Epithelial cell of proximal tubule (primary cell): ENCODE results near the gene MYOM1. TPM values are rescaled to one million over a fixed set of nuclear protein-coding genes. Genes with fewer than 3 reads are reported as not detected.

Experiments used
- DNase-seq: peaks from one replicate; pipeline ENCODE4 v3.0.0-alpha.2; 2011; ENCODE audit warnings: low read depth
- H3K4me3 ChIP-seq: 2 replicates; pipeline ENCODE4 v1.5.1; 2011; ENCODE audit warnings: low read depth, mild to moderate bottlenecking, low read length
- total RNA-seq: library from RNA; depleted of rRNA; stranded (reverse); fragments of >200 nt; gene quantifications from 2 replicates; pipeline ENCODE4 v1.2.3, GENCODE V29; 2015
- TF ChIP-seq, protein P1 (sequence below): conservative IDR thresholded peaks from 2 replicates; pipeline ENCODE4 v1.5.1; 2012; ENCODE audit warnings: low read depth, mild to moderate bottlenecking, low read length

MYOM1 gene
- 0.12 and 0.14 TPM in 2 replicates for total RNA-seq

DNA sequence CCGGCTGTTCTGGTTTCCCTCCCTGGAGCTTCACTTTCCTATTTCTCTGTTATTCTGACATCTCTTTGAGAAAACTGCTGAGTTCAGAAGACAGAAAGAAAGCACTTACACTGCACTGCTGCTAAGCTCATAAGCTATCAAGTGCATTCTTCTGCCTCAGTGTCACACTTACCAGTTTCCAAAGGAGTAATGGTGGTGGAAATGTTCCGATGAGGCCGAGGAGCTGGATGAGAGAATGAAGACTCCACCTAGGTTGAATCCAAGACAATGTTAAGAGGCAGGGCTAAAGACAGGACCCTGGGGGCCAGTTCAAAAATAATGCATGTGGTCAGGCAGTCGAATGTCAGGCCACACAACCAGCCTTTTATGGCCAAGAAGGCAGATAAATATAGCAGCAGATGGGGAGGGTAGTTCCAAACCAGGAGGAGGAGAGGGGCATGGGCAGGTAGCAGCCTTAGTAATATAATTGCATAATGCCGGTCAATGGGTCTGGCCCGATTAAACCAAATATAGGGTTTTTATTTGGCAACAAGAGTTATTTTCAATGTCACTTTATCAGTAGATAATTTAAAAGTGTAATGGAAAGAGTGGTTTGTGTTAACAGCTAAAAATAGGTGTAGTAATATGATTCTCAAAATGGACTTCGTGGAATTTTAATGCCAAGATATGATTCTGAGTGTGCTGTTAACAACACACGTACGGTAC is at the start of gene MYOM1:
TSS of gene MYOM1 (minus strand) at position 338 of the 705 bp plus-strand sequence. CDS start 4,745 bp downstream, outside the sequence.
- TF ChIP-seq, protein P1, sequence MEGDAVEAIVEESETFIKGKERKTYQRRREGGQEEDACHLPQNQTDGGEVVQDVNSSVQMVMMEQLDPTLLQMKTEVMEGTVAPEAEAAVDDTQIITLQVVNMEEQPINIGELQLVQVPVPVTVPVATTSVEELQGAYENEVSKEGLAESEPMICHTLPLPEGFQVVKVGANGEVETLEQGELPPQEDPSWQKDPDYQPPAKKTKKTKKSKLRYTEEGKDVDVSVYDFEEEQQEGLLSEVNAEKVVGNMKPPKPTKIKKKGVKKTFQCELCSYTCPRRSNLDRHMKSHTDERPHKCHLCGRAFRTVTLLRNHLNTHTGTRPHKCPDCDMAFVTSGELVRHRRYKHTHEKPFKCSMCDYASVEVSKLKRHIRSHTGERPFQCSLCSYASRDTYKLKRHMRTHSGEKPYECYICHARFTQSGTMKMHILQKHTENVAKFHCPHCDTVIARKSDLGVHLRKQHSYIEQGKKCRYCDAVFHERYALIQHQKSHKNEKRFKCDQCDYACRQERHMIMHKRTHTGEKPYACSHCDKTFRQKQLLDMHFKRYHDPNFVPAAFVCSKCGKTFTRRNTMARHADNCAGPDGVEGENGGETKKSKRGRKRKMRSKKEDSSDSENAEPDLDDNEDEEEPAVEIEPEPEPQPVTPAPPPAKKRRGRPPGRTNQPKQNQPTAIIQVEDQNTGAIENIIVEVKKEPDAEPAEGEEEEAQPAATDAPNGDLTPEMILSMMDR = no peak
- no peak for DNase-seq
- no peak within 1 kb of the TSS for H3K4me3 ChIP-seq

DNA sequence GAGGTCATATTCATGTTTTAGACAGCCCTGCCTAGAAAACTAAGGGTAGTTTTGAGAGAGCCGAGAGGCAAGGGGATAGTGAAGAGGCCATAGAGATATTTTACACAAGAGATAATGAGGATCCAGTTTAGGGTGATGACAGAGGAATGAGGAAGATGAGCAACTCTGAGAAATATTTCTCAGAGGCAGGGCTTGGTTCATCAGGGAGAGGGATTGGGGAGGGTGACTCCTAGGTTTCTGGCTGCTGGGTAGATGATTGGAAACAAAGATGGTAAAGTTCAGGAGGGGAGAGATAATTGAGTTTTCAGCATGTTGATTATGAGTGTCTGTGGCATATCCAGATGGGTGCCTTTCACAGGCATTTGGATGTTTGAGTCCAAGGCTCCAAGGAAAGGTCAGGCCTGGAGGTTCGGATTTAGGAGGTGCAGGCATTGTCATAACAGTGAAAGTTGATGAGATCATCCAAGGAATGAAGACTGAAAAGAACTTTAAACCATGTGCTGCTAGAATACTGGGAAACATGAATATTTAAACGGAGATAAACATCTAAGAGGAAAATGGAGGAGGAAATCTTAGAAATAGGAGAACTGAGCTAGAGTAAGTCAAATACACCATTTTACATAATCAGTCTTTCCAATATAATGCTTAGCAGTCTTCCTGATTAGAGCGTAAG is 49.6 kb upstream of the MYOM1 start:
- no peak overlapping the region for H3K4me3 ChIP-seq
- TF ChIP-seq, protein P1 = no peak
- no peak for DNase-seq

DNA sequence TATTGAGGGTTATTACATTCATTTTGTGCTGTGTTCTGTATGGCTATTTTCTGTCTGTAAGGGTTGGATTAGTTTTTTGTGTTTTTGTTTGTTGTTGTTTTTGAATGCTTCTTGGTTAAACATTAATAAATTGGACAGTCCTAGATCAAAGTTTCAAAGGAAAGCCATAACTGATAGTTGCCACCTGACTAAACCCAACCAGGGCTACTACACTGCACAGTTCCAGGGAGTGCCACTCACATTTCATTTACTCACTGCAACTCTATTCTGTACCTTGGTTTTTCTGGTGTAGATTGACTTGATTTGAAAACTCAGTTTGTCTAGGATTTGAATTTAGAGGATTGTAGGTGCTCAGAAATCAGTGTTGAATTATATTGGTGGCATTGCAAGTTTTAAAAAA is 48.5 kb upstream of the MYOM1 start:
- H3K4me3 ChIP-seq = no peak overlapping the region
- TF ChIP-seq, protein P1 = no peak
- no peak for DNase-seq

DNA sequence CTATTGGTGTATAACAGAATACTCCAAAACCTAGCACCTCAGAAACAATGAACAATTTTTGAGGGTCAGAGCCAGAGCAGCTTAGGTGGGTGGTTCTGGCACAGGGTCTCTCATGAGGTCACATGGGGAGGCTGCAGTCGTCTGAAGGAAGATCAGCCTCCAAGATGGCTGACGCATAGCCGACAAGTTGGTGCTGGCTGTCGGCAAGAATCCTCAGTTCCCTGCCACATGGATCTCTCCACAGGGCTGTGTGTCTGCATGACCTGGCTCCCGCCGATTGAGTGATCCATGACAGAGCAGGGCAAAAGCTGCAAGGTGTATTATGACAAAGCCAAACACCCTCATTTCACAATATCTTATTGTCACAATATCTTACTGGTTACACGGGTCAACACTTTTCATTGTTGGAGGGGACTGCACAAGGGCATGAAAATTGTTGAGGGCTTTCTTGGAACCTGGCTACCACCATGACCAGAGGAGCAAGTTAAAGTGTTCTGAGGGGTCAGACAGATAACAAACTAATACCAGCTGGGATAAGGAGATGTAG is 46.4 kb upstream of the MYOM1 start:
- TF ChIP-seq, protein P1 = no peak
- H3K4me3 ChIP-seq = no peak overlapping the region
- DNase-seq = no peak

DNA sequence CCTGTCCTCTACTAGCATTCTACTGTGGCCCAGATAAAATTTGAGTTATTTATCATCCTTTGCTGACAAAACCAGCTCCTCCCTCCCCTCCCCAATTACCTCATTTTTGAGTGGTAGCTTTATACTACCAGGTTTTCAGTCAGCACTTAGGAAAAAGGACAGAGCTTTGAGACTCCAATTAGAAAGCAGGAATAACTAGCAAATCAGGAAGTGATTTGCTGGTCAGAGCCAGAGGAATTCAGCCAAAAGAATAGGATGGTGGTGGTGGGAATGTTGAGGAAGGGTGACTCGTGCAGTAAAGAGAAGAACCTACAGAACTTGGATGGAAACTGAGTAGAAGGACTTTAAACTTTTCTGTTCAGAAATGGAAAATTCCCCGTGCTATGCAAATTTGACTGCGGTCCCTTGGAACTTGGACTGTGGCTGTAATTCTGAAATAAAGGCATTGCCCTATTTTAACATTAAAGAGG is 45.8 kb upstream of the MYOM1 start:
- TF ChIP-seq, protein P1 = no peak
- no peak for DNase-seq
- no peak overlapping the region for H3K4me3 ChIP-seq

DNA sequence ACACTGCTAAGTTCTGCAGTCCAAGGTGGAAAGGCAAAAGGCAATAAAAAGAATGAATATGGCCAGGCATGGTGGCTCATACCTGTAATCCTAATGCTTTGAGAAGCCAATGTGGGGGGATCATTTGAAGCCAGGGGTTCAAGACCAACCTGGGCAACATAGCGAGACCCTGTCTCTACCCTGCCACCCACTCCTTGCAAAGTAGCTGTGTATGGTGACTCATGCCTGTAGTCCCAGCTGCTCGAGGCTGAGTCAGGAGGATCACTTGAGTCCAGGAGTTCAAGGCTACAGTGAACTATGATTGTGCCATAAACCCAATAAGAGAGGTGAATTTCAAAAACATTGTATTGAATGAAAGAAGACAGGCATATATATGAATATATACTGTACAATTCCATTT is 44.6 kb upstream of the MYOM1 start:
- H3K4me3 ChIP-seq = peak overlapping the region; percentile 68

More for the DNA sequence above, 44.6 kb upstream of the MYOM1 start:
- no peak for DNase-seq
- TF ChIP-seq, protein P1 = no peak
